ENCODE measurements around the gene ETV6. TPM values are rescaled to one million over a fixed set of nuclear protein-coding genes. Genes with fewer than 3 reads are reported as not detected.

Gene ETV6
- total RNA-seq, 2 donors from 2014 or later: 17.5 to 17.9 TPM

DNA sequence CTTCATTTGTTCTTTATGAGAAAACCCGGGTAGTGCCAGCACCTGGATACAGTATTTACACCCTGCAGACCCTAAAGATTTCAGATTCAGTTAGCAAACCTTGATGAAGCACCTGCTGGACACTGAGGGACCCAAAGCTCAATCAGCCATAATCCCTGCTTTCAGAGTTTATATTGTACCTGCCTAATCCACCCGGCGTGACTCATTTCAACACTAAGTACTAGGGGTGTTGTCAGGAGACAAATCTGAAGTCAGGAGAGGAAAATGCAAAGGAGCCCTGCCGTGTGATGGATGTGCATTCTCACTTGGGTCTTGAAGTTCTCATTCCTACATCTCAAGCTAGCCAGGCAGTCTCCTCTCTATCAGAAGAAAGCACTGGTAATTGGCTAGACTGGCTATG lies 244.5 kb downstream of the ETV6 start:
- peaks cover 0 to 1% of the 10 kb centered on the region in 2 donors for H3K36me3 ChIP-seq (replicated peaks in 1 of 2; ENCODE audit: insufficient read depth in 1 of 2, low read depth in 2 of 2)
- no peaks in the 10 kb centered on the region for H3K27me3 ChIP-seq
- no peak overlapping the region for H3K4me3 ChIP-seq
- H3K4me1 ChIP-seq: no peaks in the 10 kb centered on the region
- DNase-seq: no peak
- 86 to 89% methylated on average over 4 of the region's 4 CpGs for WGBS, 2 donors
- ATAC-seq: no peak
- TF ChIP-seq, protein P1, sequence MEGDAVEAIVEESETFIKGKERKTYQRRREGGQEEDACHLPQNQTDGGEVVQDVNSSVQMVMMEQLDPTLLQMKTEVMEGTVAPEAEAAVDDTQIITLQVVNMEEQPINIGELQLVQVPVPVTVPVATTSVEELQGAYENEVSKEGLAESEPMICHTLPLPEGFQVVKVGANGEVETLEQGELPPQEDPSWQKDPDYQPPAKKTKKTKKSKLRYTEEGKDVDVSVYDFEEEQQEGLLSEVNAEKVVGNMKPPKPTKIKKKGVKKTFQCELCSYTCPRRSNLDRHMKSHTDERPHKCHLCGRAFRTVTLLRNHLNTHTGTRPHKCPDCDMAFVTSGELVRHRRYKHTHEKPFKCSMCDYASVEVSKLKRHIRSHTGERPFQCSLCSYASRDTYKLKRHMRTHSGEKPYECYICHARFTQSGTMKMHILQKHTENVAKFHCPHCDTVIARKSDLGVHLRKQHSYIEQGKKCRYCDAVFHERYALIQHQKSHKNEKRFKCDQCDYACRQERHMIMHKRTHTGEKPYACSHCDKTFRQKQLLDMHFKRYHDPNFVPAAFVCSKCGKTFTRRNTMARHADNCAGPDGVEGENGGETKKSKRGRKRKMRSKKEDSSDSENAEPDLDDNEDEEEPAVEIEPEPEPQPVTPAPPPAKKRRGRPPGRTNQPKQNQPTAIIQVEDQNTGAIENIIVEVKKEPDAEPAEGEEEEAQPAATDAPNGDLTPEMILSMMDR (IDR thresholded peaks at IDR 0.05): no peak
- no peak for TF ChIP-seq POLR2A (IDR thresholded peaks at IDR 0.05)
- H3K9me3 ChIP-seq: no peaks in the 10 kb centered on the region
- intact Hi-C loops (cut with DNase I): no loop called here
- H3K27ac ChIP-seq: no peak overlapping the region

DNA sequence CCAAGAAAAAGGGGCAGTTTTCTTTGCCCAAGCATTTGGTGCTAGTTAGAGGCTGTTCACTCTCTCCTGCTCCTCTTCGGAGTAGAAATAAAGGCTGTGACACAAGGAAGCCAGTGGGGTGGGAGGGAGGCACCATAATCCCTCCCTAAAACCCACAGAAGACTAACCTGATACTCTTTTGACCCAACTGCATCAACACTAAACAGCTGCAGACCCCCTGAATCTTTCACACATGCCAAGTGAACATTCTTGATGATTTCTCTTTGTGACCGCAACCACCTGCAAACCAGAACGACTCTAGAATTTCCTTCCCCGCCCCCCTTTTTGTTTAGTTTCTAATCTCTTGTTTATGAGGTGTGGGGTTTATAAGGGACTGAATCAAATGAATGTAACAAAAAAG lies 245.4 kb downstream of the ETV6 start:
- intact Hi-C loops (cut with DNase I): no loop called here
- H3K36me3 ChIP-seq (replicated peaks in 1 of 2; ENCODE audit: insufficient read depth in 1 of 2, low read depth in 2 of 2): peaks cover 0 to 1% of the 10 kb centered on the region in 2 donors
- no peaks in the 10 kb centered on the region for H3K4me1 ChIP-seq
- no peaks in the 10 kb centered on the region for H3K9me3 ChIP-seq
- no peak for ATAC-seq
- H3K27me3 ChIP-seq: no peaks in the 10 kb centered on the region
- TF ChIP-seq, protein P1 (IDR thresholded peaks at IDR 0.05): no peak
- no peak for TF ChIP-seq POLR2A (IDR thresholded peaks at IDR 0.05)
- no peak for DNase-seq
- 82 to 83% methylated on average over 4 of the region's 4 CpGs for WGBS, 2 donors
- H3K27ac ChIP-seq: no peak overlapping the region
- H3K4me3 ChIP-seq: no peak overlapping the region

DNA sequence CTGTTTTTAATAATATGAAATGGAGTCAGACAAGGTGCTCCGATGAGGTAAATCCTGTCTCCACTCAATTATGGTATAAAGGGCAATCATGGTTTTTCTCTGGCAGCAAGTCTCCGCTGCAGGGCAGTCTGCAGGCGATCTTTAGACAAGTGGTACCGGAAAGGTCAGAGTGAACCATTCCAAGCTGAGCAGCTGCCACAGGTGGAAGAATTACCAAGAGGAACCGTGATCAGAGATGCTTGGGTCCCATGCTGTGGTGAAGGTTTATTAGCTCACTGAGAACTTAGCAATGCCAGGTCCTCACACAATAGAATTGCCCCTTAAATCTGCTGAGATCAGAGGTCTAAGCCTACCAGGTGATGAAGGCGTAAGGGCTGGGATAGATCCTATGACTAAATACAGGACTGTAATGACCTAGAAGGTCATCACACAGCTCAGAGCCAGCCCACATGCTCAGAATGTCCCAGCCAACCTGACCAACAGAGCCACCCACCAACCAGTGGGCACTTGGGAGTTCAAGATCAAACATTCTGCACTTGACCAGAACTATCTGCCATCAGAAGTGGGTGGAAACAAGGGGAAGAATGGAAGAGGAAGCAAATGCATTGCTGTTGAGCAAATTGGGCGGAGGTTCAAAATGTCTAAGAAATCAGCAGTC lies 246.1 kb downstream of the ETV6 start:
- ATAC-seq (no peak), DNase-seq (no peak)
- H3K36me3 ChIP-seq (replicated peaks in 1 of 2; ENCODE audit: insufficient read depth in 1 of 2, low read depth in 2 of 2): peaks cover 0 to 1% of the 10 kb centered on the region in 2 donors
- WGBS, 2 donors: 88 to 96% methylated on average over 7 of the region's 7 CpGs
- TF ChIP-seq, protein P1 (IDR thresholded peaks at IDR 0.05): no peak
- TF ChIP-seq POLR2A (IDR thresholded peaks at IDR 0.05): no peak
- no peaks in the 10 kb centered on the region for H3K4me1 ChIP-seq
- no peaks in the 10 kb centered on the region for H3K27me3 ChIP-seq
- no peak overlapping the region for H3K4me3 ChIP-seq
- no peak overlapping the region for H3K27ac ChIP-seq
- intact Hi-C loops (cut with DNase I): no loop called here
- no peaks in the 10 kb centered on the region for H3K9me3 ChIP-seq

DNA sequence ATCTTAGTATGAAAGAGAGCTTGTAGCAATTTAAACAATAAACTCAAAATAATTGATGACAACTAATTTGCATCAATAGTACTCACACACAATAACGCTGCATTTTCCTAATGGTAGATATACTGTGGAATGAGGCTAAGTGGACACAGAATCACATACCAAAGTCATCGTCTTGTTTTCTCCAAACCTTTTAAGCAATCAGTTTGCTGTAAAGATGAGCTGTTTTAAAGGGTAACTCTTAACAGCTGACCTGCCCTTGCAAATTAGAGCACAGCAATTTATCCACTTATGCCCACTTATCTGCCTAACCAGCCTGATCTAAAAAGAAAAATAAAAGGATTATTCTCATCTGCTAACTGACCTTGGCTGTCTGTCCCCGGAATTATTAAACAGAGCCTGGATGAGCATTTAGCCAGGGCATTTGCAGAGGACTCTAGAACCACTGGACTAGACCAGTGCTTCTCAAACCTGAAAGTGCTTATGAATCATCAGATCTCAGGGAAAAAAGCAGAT lies 247.0 kb downstream of the ETV6 start:
- Histone ChIP-seq H3K27ac (no peak overlapping the region), H3K4me3 (no peak overlapping the region), H3K4me1 (no peaks in the 10 kb centered on the region), H3K9me3 (no peaks in the 10 kb centered on the region), H3K36me3 (replicated peaks in 1 of 2; ENCODE audit: insufficient read depth in 1 of 2, low read depth in 2 of 2) (peaks cover 0 to 1% of the 10 kb centered on the region in 2 donors), H3K27me3 (no peaks in the 10 kb centered on the region)
- no peak for ATAC-seq
- intact Hi-C loops (cut with DNase I): no loop called here
- no peak for TF ChIP-seq POLR2A (IDR thresholded peaks at IDR 0.05)
- TF ChIP-seq, protein P1 (IDR thresholded peaks at IDR 0.05): no peak
- DNase-seq: no peak
- WGBS, 2 donors: 56 to 74% methylated on average over 3 of the region's 3 CpGs

DNA sequence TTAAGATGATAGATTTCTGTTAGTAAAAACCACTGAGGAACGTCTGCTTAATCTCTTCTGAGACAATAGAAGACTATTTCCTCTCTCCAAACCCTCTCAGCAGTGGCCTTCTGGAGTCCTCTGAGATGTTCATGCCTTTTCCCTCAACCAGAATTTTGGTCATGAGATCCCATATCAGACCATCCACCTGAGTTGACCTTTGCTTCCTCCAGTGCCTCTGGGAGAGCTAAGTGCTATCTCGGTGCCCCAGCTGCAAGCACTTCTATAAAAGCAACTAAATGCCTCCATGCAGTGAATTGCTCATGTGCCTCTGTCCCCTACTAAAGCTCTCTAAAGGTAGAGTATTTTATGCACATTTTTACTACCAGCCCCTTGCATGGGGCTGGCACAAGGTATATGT lies 248.4 kb downstream of the ETV6 start:
- 64 to 89% methylated on average over 2 of the region's 2 CpGs for WGBS, 2 donors

More for the DNA sequence above, 248.4 kb downstream of the ETV6 start:
- Histone ChIP-seq H3K27me3 (no peaks in the 10 kb centered on the region), H3K36me3 (replicated peaks in 1 of 2; ENCODE audit: insufficient read depth in 1 of 2, low read depth in 2 of 2) (no peaks in the 10 kb centered on the region), H3K27ac (no peak overlapping the region), H3K9me3 (no peaks in the 10 kb centered on the region), H3K4me1 (no peaks in the 10 kb centered on the region), H3K4me3 (no peak overlapping the region)
- DNase-seq (no peak), ATAC-seq (no peak)
- TF ChIP-seq, protein P1 (IDR thresholded peaks at IDR 0.05): no peak
- no peak for TF ChIP-seq POLR2A (IDR thresholded peaks at IDR 0.05)
- intact Hi-C loops (cut with DNase I): no loop called here
